ENCODE data around the gene GRIK3. TPM values are rescaled to one million over a fixed set of nuclear protein-coding genes. Genes with fewer than 3 reads are reported as not detected.

GRIK3 gene
- total RNA-seq, 1 experiment from 2014 or later = not detected

DNA sequence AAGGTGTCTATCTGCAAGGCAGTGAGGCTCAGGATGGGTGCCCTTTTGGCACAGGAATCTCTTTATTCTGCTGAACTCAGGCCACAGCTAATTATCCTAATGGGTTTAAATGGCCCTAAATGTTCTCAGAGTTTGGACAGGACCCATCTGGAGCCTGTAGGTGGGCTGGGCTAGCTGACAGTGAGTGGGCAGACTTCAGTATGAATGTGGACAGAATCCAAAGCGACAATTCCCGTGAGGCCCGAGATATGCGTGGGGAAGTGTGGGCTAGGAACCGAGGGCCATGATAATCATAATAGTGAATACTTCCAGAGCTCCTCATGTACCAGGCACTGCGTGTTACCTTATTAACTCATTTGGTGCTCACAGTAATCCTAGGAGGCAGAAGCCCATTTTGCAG lies 165.3 kb downstream of the GRIK3 start:
- no peak for ATAC-seq
- Histone ChIP-seq H3K4me1 (ENCODE audit: insufficient read depth, low read length) (no peaks in the 10 kb centered on the region), H3K9ac (ENCODE audit: low read length) (no peak overlapping the region), H3K27me3 (ENCODE audit: low read length) (peaks cover 8% of the 10 kb centered on the region; the same call in 1 of the 2 replicates), H3K4me3 (ENCODE audit: low read length) (no peak overlapping the region), H2AFZ (ENCODE audit: low read length) (no peak overlapping the region), H3K79me2 (ENCODE audit: low read length) (no peaks in the 10 kb centered on the region), H3F3A (ENCODE audit: low read length, unreplicated experiment) (no peaks in the 10 kb centered on the region), H3K9me3 (ENCODE audit: low read length) (no peaks in the 10 kb centered on the region), H3K4me2 (ENCODE audit: low read length) (no peak overlapping the region), H3K9me2 (replicated peaks; ENCODE audit: low read length) (no peaks in the 10 kb centered on the region), H3K36me3 (ENCODE audit: low read depth, low read length) (no peaks in the 10 kb centered on the region), H3K27ac (ENCODE audit: low read length) (no peak overlapping the region), H4K20me1 (ENCODE audit: low read length) (no peaks in the 10 kb centered on the region)
- CTCF ChIA-PET = no interaction called here
- DNase-seq = no peak
- BruUV-seq (replicated peaks) = no TSS peak
- intact Hi-C loops (cut with micrococcal nuclease) = no loop called here
- POLR2A ChIA-PET (ENCODE audit: unreplicated experiment) = no interaction called here
- TF ChIP-seq EZH2phosphoT487 (IDR thresholded peaks at IDR 0.05; ENCODE audit: borderline replicate concordance, low read length) (no peak), EZH2 (IDR thresholded peaks at IDR 0.05; ENCODE audit: low read length, unreplicated experiment) (no peak)
- TF ChIP-seq, protein P1, sequence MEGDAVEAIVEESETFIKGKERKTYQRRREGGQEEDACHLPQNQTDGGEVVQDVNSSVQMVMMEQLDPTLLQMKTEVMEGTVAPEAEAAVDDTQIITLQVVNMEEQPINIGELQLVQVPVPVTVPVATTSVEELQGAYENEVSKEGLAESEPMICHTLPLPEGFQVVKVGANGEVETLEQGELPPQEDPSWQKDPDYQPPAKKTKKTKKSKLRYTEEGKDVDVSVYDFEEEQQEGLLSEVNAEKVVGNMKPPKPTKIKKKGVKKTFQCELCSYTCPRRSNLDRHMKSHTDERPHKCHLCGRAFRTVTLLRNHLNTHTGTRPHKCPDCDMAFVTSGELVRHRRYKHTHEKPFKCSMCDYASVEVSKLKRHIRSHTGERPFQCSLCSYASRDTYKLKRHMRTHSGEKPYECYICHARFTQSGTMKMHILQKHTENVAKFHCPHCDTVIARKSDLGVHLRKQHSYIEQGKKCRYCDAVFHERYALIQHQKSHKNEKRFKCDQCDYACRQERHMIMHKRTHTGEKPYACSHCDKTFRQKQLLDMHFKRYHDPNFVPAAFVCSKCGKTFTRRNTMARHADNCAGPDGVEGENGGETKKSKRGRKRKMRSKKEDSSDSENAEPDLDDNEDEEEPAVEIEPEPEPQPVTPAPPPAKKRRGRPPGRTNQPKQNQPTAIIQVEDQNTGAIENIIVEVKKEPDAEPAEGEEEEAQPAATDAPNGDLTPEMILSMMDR (conservative IDR thresholded peaks at IDR 0.05; ENCODE audit: low read depth, low read length) = no peak

GRCh38 chr1:36867575-36867974 lies 166.7 kb downstream of the GRIK3 start:
- H3K4me2 ChIP-seq (ENCODE audit: low read length) = no peak overlapping the region
- DNase-seq (no peak), ATAC-seq (no peak)
- H3K4me3 ChIP-seq (ENCODE audit: low read length) = no peak overlapping the region
- ChIA-PET POLR2A (ENCODE audit: unreplicated experiment) (no interaction called here), CTCF (no interaction called here)
- no peaks in the 10 kb centered on the region for H3K79me2 ChIP-seq (ENCODE audit: low read length)
- intact Hi-C loops (cut with micrococcal nuclease) = no loop called here
- H3K36me3 ChIP-seq (ENCODE audit: low read depth, low read length) = no peaks in the 10 kb centered on the region
- no peaks in the 10 kb centered on the region for H3F3A ChIP-seq (ENCODE audit: low read length, unreplicated experiment)
- no peaks in the 10 kb centered on the region for H4K20me1 ChIP-seq (ENCODE audit: low read length)
- H3K27me3 ChIP-seq (ENCODE audit: low read length) = peaks cover 8% of the 10 kb centered on the region; the same call in 1 of the 2 replicates
- H3K9me3 ChIP-seq (ENCODE audit: low read length) = no peaks in the 10 kb centered on the region
- no peak overlapping the region for H3K27ac ChIP-seq (ENCODE audit: low read length)
- H2AFZ ChIP-seq (ENCODE audit: low read length) = no peak overlapping the region
- H3K9ac ChIP-seq (ENCODE audit: low read length) = no peak overlapping the region
- TF ChIP-seq, protein P1 (conservative IDR thresholded peaks at IDR 0.05; ENCODE audit: low read depth, low read length) = no peak
- TF ChIP-seq EZH2phosphoT487 (IDR thresholded peaks at IDR 0.05; ENCODE audit: borderline replicate concordance, low read length) (no peak), EZH2 (IDR thresholded peaks at IDR 0.05; ENCODE audit: low read length, unreplicated experiment) (no peak)
- no peaks in the 10 kb centered on the region for H3K4me1 ChIP-seq (ENCODE audit: insufficient read depth, low read length)
- no TSS peak for BruUV-seq (replicated peaks)
- H3K9me2 ChIP-seq (replicated peaks; ENCODE audit: low read length) = no peaks in the 10 kb centered on the region

DNA sequence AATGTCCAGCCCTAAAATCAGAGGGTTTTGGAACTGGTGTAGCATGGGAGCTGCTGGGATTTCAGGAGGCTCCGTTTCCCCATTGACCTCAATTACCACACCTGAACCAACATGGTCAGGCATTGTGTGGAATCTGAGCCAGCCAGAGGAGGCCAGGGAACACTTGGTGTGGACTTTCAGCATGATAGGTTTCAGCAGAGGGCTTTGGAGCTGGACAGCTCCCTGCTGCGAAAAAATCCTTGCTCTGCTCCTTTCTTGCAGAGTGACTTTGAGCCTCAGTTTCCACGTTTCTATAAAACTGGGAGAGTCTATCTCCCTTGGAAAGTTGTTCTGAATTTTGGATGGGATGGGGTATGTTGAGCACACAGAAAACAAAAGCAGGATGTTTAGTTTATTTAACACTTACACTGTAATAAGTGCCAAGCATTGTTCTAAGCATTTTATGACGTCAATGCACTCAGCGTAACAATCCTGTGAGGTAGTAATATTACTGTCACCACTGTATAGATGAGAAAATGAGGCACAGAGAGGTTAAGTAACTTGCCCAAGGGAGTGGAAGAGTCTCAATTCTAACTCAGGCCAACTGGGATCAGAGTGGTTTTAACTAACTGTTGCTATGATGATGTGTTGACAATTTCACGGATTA lies 168.0 kb downstream of the GRIK3 start:
- intact Hi-C loops (cut with micrococcal nuclease) = no loop called here
- H3K9me2 ChIP-seq (replicated peaks; ENCODE audit: low read length) = no peaks in the 10 kb centered on the region
- DNase-seq (no peak), ATAC-seq (no peak)
- BruUV-seq (replicated peaks) = no TSS peak
- H3K79me2 ChIP-seq (ENCODE audit: low read length) = no peaks in the 10 kb centered on the region
- H3F3A ChIP-seq (ENCODE audit: low read length, unreplicated experiment) = no peaks in the 10 kb centered on the region
- no peaks in the 10 kb centered on the region for H3K36me3 ChIP-seq (ENCODE audit: low read depth, low read length)
- POLR2A ChIA-PET (ENCODE audit: unreplicated experiment) = no interaction called here
- CTCF ChIA-PET = no interaction called here
- peaks cover 5% of the 10 kb centered on the region; the same call in 1 of the 2 replicates for H3K27me3 ChIP-seq (ENCODE audit: low read length)
- no peaks in the 10 kb centered on the region for H3K9me3 ChIP-seq (ENCODE audit: low read length)
- no peak overlapping the region for H3K4me2 ChIP-seq (ENCODE audit: low read length)
- TF ChIP-seq, protein P1 (conservative IDR thresholded peaks at IDR 0.05; ENCODE audit: low read depth, low read length) = no peak
- TF ChIP-seq EZH2phosphoT487 (IDR thresholded peaks at IDR 0.05; ENCODE audit: borderline replicate concordance, low read length) (no peak), EZH2 (IDR thresholded peaks at IDR 0.05; ENCODE audit: low read length, unreplicated experiment) (no peak)
- no peak overlapping the region for H3K4me3 ChIP-seq (ENCODE audit: low read length)
- no peaks in the 10 kb centered on the region for H4K20me1 ChIP-seq (ENCODE audit: low read length)
- no peak overlapping the region for H3K27ac ChIP-seq (ENCODE audit: low read length)
- no peak overlapping the region for H2AFZ ChIP-seq (ENCODE audit: low read length)
- no peaks in the 10 kb centered on the region for H3K4me1 ChIP-seq (ENCODE audit: insufficient read depth, low read length)
- H3K9ac ChIP-seq (ENCODE audit: low read length) = no peak overlapping the region
